ENCODE measurements around the gene VTI1A. TPM values are rescaled to one million over a fixed set of nuclear protein-coding genes. Genes with fewer than 3 reads are reported as not detected.

Gene VTI1A
- total and polyA plus RNA-seq, 4 donors = 5.5 to 26.9 (median 13.1) TPM

DNA sequence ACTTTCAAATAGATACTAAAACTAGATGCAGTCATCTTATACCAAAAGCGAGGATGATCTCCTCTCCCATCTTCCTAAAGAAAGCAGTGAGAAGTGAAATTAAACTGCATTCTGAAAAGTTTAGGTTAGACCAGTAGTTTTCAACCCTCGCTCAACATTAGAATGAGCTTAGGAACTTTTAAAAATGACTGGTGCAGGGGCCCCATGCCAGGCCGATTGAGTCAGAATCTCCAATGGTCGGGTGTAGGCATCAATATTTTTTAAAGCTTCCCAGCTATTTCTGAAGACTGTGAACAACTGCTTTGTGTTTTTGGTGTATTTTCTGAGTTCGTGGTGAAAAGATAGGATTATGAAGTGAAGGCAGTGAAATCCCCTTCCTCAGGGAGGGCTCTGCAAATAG is 146.0 kb downstream of the VTI1A start:
- DNase-seq (ENCODE audit: low spot score) = no peak
- no peak overlapping the region for H3K9ac ChIP-seq (ENCODE audit: low read depth in 1 of 2, low read length in 2 of 2)
- H3K36me3 ChIP-seq (ENCODE audit: control insufficient read depth in 4 of 4, insufficient read depth in 3 of 4, low read depth in 1 of 4, low read length in 3 of 4) = no peaks in the 10 kb centered on the region
- H3K27ac ChIP-seq (ENCODE audit: low read depth in 1 of 2, low read length in 2 of 2) = no peak overlapping the region
- no peak for TF ChIP-seq REST (IDR thresholded peaks at IDR 0.05)
- TF ChIP-seq, protein P1, sequence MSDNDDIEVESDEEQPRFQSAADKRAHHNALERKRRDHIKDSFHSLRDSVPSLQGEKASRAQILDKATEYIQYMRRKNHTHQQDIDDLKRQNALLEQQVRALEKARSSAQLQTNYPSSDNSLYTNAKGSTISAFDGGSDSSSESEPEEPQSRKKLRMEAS (IDR thresholded peaks at IDR 0.05) = no peak
- TF ChIP-seq, protein P2, sequence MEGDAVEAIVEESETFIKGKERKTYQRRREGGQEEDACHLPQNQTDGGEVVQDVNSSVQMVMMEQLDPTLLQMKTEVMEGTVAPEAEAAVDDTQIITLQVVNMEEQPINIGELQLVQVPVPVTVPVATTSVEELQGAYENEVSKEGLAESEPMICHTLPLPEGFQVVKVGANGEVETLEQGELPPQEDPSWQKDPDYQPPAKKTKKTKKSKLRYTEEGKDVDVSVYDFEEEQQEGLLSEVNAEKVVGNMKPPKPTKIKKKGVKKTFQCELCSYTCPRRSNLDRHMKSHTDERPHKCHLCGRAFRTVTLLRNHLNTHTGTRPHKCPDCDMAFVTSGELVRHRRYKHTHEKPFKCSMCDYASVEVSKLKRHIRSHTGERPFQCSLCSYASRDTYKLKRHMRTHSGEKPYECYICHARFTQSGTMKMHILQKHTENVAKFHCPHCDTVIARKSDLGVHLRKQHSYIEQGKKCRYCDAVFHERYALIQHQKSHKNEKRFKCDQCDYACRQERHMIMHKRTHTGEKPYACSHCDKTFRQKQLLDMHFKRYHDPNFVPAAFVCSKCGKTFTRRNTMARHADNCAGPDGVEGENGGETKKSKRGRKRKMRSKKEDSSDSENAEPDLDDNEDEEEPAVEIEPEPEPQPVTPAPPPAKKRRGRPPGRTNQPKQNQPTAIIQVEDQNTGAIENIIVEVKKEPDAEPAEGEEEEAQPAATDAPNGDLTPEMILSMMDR (IDR thresholded peaks at IDR 0.05; ENCODE audit: low read depth, low read length, missing input control) = no peak
- TF ChIP-seq, protein P3, sequence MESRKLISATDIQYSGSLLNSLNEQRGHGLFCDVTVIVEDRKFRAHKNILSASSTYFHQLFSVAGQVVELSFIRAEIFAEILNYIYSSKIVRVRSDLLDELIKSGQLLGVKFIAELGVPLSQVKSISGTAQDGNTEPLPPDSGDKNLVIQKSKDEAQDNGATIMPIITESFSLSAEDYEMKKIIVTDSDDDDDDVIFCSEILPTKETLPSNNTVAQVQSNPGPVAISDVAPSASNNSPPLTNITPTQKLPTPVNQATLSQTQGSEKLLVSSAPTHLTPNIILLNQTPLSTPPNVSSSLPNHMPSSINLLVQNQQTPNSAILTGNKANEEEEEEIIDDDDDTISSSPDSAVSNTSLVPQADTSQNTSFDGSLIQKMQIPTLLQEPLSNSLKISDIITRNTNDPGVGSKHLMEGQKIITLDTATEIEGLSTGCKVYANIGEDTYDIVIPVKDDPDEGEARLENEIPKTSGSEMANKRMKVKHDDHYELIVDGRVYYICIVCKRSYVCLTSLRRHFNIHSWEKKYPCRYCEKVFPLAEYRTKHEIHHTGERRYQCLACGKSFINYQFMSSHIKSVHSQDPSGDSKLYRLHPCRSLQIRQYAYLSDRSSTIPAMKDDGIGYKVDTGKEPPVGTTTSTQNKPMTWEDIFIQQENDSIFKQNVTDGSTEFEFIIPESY (IDR thresholded peaks at IDR 0.05) = no peak
- TF ChIP-seq JUND (IDR thresholded peaks at IDR 0.05) = no peak
- TF ChIP-seq, protein P4, sequence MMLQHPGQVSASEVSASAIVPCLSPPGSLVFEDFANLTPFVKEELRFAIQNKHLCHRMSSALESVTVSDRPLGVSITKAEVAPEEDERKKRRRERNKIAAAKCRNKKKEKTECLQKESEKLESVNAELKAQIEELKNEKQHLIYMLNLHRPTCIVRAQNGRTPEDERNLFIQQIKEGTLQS (IDR thresholded peaks at IDR 0.05) = no peak
- TF ChIP-seq FOXA2 (IDR thresholded peaks at IDR 0.05) = no peak
- TF ChIP-seq HNF4G (IDR thresholded peaks at IDR 0.05) = no peak
- no peaks in the 10 kb centered on the region for H3K9me3 ChIP-seq (ENCODE audit: control insufficient read depth in 4 of 4, low read length in 3 of 4)
- no peaks in the 10 kb centered on the region for H3K27me3 ChIP-seq (ENCODE audit: control insufficient read depth in 4 of 4, insufficient read depth in 4 of 4, low read length in 3 of 4)
- 93% methylated on average over 5 of the region's 5 CpGs for WGBS
- H3K4me1 ChIP-seq (ENCODE audit: control insufficient read depth in 4 of 4, insufficient read depth in 4 of 4, low read length in 3 of 4) = no peaks in the 10 kb centered on the region
- no peak overlapping the region for H3K4me3 ChIP-seq (ENCODE audit: low read depth in 1 of 3, low read length in 3 of 3)

DNA sequence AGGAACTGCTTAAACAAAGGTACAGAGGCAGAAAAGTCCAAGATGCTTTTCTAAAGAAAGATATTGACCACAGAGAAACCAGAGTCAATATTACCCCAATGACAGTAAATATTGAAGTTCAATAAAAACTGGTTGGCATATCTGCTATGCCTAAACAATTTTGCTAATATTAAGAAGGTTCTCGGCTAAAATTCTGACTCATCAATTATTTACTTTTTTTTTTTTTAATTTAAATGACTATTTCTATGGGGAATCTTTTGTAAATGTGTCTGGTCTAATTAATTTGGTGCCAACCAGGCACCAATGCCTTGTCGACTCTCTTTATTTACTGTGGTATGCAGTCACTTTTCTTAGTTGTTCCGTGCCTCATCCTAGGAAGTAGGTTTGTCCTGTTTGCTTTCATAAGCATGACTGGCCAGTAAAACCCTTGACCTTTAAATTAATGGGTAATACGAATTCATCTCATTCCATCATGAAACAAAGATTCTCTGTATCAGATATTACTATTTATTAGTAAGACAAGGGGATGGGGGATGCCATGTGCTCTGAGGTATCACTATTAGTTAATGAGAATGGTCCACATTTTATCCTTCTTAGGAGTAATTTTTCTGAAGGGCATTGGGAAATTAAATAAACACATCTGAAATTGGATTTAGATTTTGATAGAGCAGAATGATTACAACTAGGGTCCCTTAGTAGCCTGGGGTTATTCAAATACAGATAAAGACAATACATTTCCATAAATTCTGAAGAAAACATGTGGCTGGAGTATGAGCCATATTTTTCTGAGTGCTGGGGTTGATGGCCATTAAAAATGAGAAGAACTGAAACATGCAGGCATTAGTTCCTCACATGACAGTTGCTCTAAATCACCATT is 154.4 kb downstream of the VTI1A start:
- Histone ChIP-seq H3K9me3 (ENCODE audit: control insufficient read depth in 4 of 4, low read length in 3 of 4) (no peaks in the 10 kb centered on the region), H3K36me3 (ENCODE audit: control insufficient read depth in 4 of 4, insufficient read depth in 3 of 4, low read depth in 1 of 4, low read length in 3 of 4) (no peaks in the 10 kb centered on the region), H3K27me3 (ENCODE audit: control insufficient read depth in 4 of 4, insufficient read depth in 4 of 4, low read length in 3 of 4) (no peaks in the 10 kb centered on the region), H3K4me3 (ENCODE audit: low read depth in 1 of 3, low read length in 3 of 3) (no peak overlapping the region), H3K27ac (ENCODE audit: low read depth in 1 of 2, low read length in 2 of 2) (no peak overlapping the region), H3K9ac (ENCODE audit: low read depth in 1 of 2, low read length in 2 of 2) (no peak overlapping the region), H3K4me1 (ENCODE audit: control insufficient read depth in 4 of 4, insufficient read depth in 4 of 4, low read length in 3 of 4) (no peaks in the 10 kb centered on the region)
- 90% methylated on average over 4 of the region's 4 CpGs for WGBS
- TF ChIP-seq RAD21 (IDR thresholded peaks at IDR 0.05) (no peak), SP1 (IDR thresholded peaks at IDR 0.05) (no peak), JUND (IDR thresholded peaks at IDR 0.05) (no peak), HNF4G (IDR thresholded peaks at IDR 0.05) (no peak), EGR1 (IDR thresholded peaks at IDR 0.05; ENCODE audit: low read depth in 2 of 2) (no peak), YY1 (IDR thresholded peaks at IDR 0.05) (no peak), FOXA1 (IDR thresholded peaks at IDR 0.05) (no peak), NR2F2 (IDR thresholded peaks at IDR 0.05) (no peak), GABPA (IDR thresholded peaks at IDR 0.05 in 1 of 2, conservative IDR thresholded peaks at IDR 0.05 in 1 of 2) (no peak), REST (IDR thresholded peaks at IDR 0.05) (no peak), FOXA2 (IDR thresholded peaks at IDR 0.05) (no peak)
- TF ChIP-seq, protein P3 (IDR thresholded peaks at IDR 0.05) = no peak
- no peak for DNase-seq (ENCODE audit: low spot score)

Measured in liver (tissue), 9 donors.